Mucosa of descending colon (tissue), 3 donors: ENCODE data around the gene KCNJ14. TPM values are rescaled to one million over a fixed set of nuclear protein-coding genes. Genes with fewer than 3 reads are reported as not detected.

Experiments used
- ATAC-seq: fragments of 200-7000 bp; cut with Tn5 transposase; one replicate; pipeline ENCODE4 v1.9.1; 2020; ENCODE audit warnings: mild to moderate bottlenecking, moderate library complexity
- DNase-seq, 3 donors: peaks; one replicate each; pipeline ENCODE4 v3.0.0-alpha.2; 2020
- H3K36me3 ChIP-seq: fragments of 200-600 bp; one replicate; pipeline ENCODE4 v1.8.0; 2021; ENCODE audit warnings: low read depth, mild to moderate bottlenecking
- H3K4me1 ChIP-seq: fragments of 200-600 bp; one replicate; pipeline ENCODE4 v1.8.0; 2021; ENCODE audit warnings: low read depth, mild to moderate bottlenecking
- H3K4me3 ChIP-seq: fragments of 200-600 bp; one replicate; pipeline ENCODE4 v1.8.0; 2021; ENCODE audit warnings: mild to moderate bottlenecking
- H3K9me3 ChIP-seq: fragments of 200-600 bp; one replicate; pipeline ENCODE4 v1.8.0; 2021; ENCODE audit warnings: mild to moderate bottlenecking
- CTCF ChIP-seq: fragments of 200-600 bp; IDR thresholded peaks from one replicate; pipeline ENCODE4 v1.8.0; 2022; ENCODE audit warnings: antibody characterized with exemption, mild to moderate bottlenecking
- intact Hi-C, 2 donors: fragments of 100-400 bp; cut with DNase I in 1 of 2; cut with micrococcal nuclease in 1 of 2; formaldehyde crosslinking; loops; one replicate each; pipeline versions ENCODE4 v1.11.0 to v1.11.1; 2022; cut with DNase I, micrococcal nuclease
- total RNA-seq, 3 donors: library from RNA; stranded (reverse); fragmentation: NEBNext Ultra II Directional in 2 of 3; extraction: Animal tissue kit (Norgen Biotek cat#: 25700) in 2 of 3; gene quantifications; one replicate each; pipeline versions ENCODE4 v1.2.1 to v1.2.4, GENCODE V29; 2021 to 2023
- donor health status: DM: no; HTN: no; CAD: no; lungs with moderate emphysema.
- donor health status: DM: no; HTN: no; CAD: no.
- donor health status: DM: no; HTN: yes; CAD: no.

The KCNJ14 gene
- total RNA-seq, 3 donors from 2014 or later = 0.46 to 1.3 (median 0.67) TPM

DNA sequence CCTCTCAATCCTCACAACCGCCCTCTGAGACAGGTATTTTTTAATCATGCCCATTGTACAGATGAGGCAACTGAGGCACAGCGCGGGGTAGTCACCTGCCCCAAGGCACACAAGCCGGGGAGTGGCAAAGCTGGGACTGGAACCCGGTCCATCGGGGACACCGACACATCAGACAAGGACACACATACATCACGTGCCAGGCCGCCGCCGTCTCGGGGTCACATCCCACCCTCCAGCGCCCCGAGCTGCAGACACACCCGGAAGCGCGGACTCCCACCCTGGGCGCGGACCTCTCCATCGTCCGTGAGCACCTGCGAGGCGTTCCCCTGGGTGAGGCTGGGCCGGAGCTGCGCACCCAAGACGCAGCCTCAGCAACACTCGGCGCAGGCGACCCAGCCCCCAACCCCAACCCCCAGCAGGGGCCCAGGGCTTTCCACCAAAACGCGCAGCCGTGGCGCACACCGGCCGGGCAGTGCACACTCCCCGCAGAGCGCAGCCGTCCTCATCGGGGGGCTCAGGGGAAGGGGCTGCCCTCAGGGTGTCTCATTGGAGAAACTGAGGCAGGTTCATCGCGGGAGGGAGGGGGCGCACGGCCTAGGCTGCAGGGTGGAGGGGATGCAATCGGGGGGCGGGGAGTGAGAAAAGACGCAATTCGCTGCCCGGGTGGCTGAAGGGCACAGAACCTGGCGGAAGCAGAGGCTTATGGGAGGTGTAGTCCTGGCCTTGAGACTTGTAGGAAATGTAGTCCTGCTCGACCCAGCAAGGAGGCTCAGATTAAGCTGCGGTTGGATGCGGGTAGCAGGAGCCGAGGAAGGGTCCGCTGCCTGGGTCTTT lies 58.1 kb downstream of the KCNJ14 start:
- ATAC-seq (peak; percentile 82), DNase-seq (peak; percentile 67 to 79 (median 77))
- intact Hi-C loops = no loop called here
- Histone ChIP-seq H3K4me1 (no peaks in the 10 kb centered on the region), H3K9me3 (no peaks in the 10 kb centered on the region), H3K36me3 (no peaks in the 10 kb centered on the region), H3K4me3 (peak overlapping the region; percentile 7)
- TF ChIP-seq CTCF = no peak

DNA sequence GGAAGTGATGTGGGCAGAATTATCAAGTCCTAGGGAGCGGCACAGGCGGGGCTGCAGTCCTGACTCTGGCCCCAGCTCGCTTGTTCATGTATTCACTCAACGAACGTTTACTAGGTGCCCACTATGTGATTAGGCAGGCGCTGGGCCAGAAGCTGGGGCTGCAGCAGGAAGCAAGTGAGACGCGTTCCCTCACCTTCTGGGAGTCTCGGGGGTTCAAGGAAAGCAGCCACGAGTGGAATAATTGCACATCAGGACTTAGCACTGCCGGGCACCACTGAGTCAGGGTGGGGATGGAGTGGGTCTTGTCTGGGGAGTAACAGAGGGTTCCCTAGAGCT lies 58.7 kb downstream of the KCNJ14 start:
- intact Hi-C loops = no loop called here
- ATAC-seq = no peak
- H3K4me1 ChIP-seq = no peaks in the 10 kb centered on the region
- no peak for DNase-seq
- no peaks in the 10 kb centered on the region for H3K36me3 ChIP-seq
- no peak for TF ChIP-seq CTCF
- no peaks in the 10 kb centered on the region for H3K9me3 ChIP-seq
- H3K4me3 ChIP-seq = no peak overlapping the region

GRCh38 chr19:48516536-48516935 lies 61.2 kb downstream of the KCNJ14 start:
- no peaks in the 10 kb centered on the region for H3K9me3 ChIP-seq
- intact Hi-C loops = no loop called here

More at GRCh38 chr19:48516536-48516935, 61.2 kb downstream of the KCNJ14 start:
- ATAC-seq (no peak), DNase-seq (no peak)
- Histone ChIP-seq H3K36me3 (no peaks in the 10 kb centered on the region), H3K4me3 (no peak overlapping the region), H3K4me1 (no peaks in the 10 kb centered on the region)
- TF ChIP-seq CTCF = no peak

Other genes starting within 250 kb of the KCNJ14 start
- 10 to 100 TPM; 22.7 to 41.4 (median 28.8) TPM for gene CARD8, start 199.7 kb upstream of the KCNJ14 start, total RNA-seq
- gene ZNF114, start 185.5 kb upstream of the KCNJ14 start, total RNA-seq = under 1 TPM; 0.17 to 0.39 (median 0.22) TPM
- gene EMP3, start 130.0 kb upstream of the KCNJ14 start, total RNA-seq = 100 to 1,000 TPM in 1 of 3 donors, 10 to 100 TPM in 2; 10.3 to 109 (median 36.2) TPM
- gene TMEM143, start 91.6 kb upstream of the KCNJ14 start, total RNA-seq = 10 to 100 TPM; 13.2 to 14.5 (median 13.6) TPM
- gene SYNGR4, start 91.2 kb upstream of the KCNJ14 start, total RNA-seq = under 1 TPM in 1 of 3 donors, not detected in 2; 0.41 TPM
- 100 to 1,000 TPM; 144 to 214 (median 200) TPM for gene KDELR1, start 64.0 kb upstream of the KCNJ14 start, total RNA-seq
- gene GRIN2D, start 61.9 kb upstream of the KCNJ14 start, total RNA-seq = under 1 TPM; 0.26 to 0.46 (median 0.35) TPM
- 10 to 100 TPM; 19.7 to 26.8 (median 24.3) TPM for gene GRWD1, start 9.6 kb upstream of the KCNJ14 start, total RNA-seq
- gene CYTH2, start 13.8 kb downstream of the KCNJ14 start, total RNA-seq = 10 to 100 TPM; 66.3 to 86.9 (median 69.3) TPM
- gene LMTK3, start 56.3 kb downstream of the KCNJ14 start, total RNA-seq = 1 to 10 TPM in 2 of 3 donors, under 1 TPM in 1; 0.48 to 2.6 (median 1.3) TPM
- gene SULT2B1, start 96.6 kb downstream of the KCNJ14 start, total RNA-seq = 1 to 10 TPM in 2 of 3 donors, under 1 TPM in 1; 0.51 to 3.1 (median 1.1) TPM
- not detected for gene SPACA4, start 151.2 kb downstream of the KCNJ14 start, total RNA-seq
- gene FAM83E, start 159.5 kb downstream of the KCNJ14 start, total RNA-seq = 100 to 1,000 TPM in 2 of 3 donors, 10 to 100 TPM in 1; 97.8 to 180 (median 175) TPM
- gene RPL18, start 163.6 kb downstream of the KCNJ14 start, total RNA-seq = 1,000 to 10,000 TPM in 2 of 3 donors, 100 to 1,000 TPM in 1; 999 to 1,336 (median 1,270) TPM
- gene SPHK2, start 163.9 kb downstream of the KCNJ14 start, total RNA-seq = 10 to 100 TPM; 37.9 to 54.8 (median 50.2) TPM
- 10 to 100 TPM in 2 of 3 donors, 1 to 10 TPM in 1; 8.2 to 18.4 (median 11.1) TPM for gene DBP, start 181.8 kb downstream of the KCNJ14 start, total RNA-seq
- 10 to 100 TPM in 1 of 3 donors, 1 to 10 TPM in 2; 1.8 to 19.9 (median 3.7) TPM for gene CA11, start 190.6 kb downstream of the KCNJ14 start, total RNA-seq
- gene NTN5, start 217.4 kb downstream of the KCNJ14 start, total RNA-seq = 1 to 10 TPM in 1 of 3 donors, under 1 TPM in 2; 0.22 to 1.2 (median 0.46) TPM
- gene FUT2, start 240.4 kb downstream of the KCNJ14 start, total RNA-seq = 100 to 1,000 TPM in 2 of 3 donors, 10 to 100 TPM in 1; 44.7 to 137 (median 116) TPM